Cardiac septum (tissue), 1 donor: Measurements from ENCODE around the gene LUC7L. TPM values are rescaled to one million over a fixed set of nuclear protein-coding genes. Genes with fewer than 3 reads are reported as not detected.
"Not testable (repeated sequence)": the region's sequence is repeated elsewhere in the genome, so short reads cannot be mapped to it uniquely, and the experiment has no call there.

Experiments used
- DNase-seq: peaks from one replicate; pipeline ENCODE4 v3.0.0-alpha.2; 2020; ENCODE audit warnings: low spot score
- intact Hi-C: fragments of 100-400 bp; cut with DNase I; formaldehyde crosslinking; loops from one replicate; pipeline ENCODE4 v1.14.0; 2022
- total RNA-seq: library from RNA; stranded (reverse); fragmentation: NEBNext Ultra II Directional; extraction: Animal tissue kit (Norgen Biotek cat#: 25700); gene quantifications from one replicate; pipeline ENCODE4 v1.2.1, GENCODE V29; 2021
- donor health status: DM: no; HTN: no; CAD: no.

LUC7L gene
- total RNA-seq, 1 donor from 2014 or later = 30.9 TPM

DNA sequence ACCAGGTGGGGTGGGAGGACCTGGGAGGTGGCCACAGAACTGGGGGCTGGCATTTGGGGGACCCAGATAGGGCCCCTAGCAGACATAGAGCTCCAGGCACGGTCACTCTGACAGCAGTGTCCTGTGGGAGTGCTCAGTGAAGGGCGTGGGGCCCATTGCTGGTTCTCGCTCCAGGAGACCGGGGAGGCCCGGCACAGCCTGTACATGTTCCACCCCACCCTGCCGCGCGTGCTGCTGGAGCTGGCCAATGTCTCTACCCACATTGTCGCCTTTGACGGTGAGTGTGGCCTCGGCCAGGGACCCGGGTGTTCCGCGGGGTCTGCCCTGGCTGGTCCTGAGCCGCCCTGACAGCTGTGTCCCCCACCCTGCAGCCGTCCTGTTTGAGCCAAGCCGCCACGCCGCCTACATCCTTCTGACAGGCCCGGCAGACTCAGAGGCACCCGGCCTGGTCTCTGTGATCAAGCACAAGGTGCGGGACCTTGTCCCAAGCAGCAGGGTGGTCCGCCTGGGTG lies 35.2 kb upstream of the LUC7L start:
- intact Hi-C loops = no loop called here
- DNase-seq = no peak

DNA sequence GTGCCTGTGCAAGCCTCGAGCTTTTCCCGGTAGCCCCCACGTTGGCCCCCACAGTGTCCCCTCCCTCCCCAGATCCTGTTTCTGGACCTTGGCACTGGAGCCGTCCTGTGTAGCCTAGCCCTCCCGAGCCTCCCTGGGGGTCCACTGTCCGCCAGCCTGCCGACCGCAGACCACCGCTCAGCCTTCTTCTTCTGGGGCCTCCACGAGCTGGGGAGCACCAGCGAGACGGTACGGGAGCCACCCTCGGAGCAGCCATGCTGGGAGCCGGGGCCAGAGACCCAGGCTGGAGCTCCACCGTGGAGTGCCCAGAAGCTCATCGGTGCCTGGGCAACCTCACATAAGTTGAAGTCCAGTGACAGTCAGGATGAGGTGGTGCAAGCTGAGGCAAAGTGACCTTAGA lies 34.7 kb upstream of the LUC7L start:
- DNase-seq = no peak
- intact Hi-C loops = no loop called here

DNA sequence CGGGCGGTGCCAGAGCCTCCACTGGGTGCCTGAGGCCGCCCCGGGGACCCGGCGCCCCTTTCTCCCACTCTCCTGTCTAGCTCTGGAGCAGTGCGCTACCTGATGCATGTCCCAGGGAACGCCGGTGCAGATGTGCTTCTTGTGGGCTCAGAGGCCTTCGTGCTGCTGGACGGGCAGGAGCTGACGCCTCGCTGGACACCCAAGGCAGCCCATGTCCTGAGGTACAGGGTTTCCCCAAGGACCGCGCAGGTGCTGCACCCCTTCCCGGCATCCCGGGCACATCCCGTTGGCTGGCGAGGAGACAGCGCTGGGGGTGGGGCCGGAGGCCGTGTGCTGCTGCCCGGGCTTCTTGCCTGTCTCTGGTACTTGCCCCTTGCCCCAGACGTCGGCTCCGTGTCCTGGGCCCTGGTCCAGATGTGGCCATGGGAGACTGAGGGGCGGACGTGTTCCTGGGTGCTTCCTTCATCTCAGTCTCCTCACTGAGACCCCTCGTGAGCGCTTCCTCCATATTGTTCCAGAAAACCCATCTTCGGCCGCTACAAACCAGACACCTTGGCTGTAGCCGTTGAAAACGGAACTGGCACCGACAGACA lies 34.0 kb upstream of the LUC7L start:
- no peak for DNase-seq
- intact Hi-C loops = no loop called here

DNA sequence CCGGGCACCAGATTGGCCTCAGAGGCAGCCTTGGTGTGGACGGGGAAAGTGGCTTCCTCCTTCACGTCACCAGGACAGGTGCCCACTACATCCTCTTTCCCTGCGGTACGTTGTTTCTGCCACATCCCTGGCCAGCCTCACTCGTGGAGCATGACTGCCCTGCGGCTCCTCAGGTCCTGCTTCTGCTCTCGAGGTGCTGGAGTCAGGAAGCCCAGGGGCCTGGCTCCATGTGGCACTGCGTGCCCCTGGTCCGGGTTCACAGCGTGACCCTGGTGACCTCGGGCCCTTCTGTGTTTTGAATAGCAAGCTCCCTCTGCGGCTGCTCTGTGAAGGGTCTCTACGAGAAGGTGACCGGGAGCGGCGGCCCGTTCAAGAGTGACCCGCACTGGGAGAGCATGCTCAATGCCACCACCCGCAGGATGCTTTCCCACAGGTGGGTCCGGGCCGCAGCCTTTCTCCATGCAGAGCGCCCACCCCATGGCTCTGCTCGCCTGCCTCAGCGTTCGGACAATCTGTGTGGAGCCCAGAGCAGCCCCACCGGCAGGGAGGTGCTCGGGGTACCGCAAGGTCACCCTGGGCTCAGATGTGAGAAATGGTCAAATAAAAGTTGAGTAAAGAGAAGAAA lies 33.0 kb upstream of the LUC7L start:
- intact Hi-C loops = no loop called here
- DNase-seq = no peak

DNA sequence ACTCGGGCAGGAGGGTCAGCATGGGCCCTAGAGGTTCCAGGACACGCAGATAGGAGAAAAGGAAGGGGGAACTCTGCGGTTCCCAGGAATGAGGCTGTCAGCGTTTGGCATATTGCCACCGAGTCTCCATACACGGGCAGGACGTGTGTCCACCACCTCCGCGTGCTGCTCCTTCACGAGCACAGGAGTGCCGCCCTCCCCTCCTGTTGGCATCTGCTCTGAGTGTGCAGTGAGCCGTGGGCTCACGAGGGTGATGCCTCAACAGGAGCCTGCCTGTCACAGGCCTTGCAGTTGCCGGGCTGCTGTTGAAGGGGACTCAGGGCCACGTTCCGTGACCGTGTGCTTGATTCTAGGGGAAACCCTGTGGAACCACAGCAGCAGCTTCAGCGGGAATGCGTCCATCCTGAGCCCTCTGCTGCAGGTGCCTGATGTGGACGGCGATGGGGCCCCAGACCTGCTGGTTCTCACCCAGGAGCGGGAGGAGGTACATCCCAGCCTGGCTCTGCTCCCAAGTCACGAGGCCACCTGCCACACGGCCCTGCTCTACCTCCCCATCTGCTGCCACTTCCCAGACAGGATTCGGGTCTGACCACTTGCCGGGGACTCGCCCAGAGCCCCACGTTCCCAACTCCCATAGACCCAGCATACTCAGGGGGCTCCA lies 31.9 kb upstream of the LUC7L start:
- intact Hi-C loops = no loop called here
- DNase-seq = no peak

DNA sequence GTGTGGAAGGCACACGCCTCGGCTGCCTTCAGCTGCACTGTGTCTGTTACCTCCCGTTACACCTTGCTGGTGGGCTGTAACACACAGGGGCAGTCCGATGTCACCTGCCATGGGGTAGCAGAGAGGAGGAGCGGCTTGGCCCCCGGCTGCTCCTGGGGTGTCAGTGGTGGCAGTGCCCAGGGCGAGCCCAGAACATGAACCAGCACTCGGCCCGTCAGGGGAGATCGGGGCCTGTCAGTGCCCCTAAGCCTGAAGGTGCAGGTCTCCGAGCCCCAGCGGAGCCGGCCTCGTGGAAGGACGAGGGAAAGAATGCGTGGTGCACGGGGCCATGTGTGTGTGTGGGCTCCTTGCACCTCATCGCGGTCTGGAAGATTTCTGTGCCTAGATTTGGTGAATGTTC lies 31.1 kb upstream of the LUC7L start:
- intact Hi-C loops = no loop called here
- no peak for DNase-seq

DNA sequence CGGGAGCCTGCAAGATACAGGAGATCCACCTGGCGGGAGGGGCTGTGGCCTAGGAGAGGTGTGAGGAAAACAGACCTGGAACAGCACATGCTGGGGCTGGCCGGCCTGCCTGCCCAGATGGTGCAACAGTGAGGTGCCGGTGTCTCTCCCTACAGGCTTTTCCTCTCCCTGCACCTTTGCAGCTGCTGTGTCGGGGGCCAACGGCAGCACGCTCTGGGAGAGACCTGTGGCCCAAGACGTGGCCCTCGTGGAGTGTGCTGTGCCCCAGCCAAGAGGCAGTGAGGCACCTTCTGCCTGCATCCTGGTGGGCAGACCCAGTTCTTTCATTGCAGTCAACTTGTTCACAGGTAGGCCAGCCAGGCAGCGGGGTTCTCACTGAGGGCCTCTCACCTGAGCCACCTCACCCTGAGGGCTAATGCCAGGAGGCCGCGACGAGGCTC lies 30.6 kb upstream of the LUC7L start:
- intact Hi-C loops = no loop called here
- DNase-seq = no peak

DNA sequence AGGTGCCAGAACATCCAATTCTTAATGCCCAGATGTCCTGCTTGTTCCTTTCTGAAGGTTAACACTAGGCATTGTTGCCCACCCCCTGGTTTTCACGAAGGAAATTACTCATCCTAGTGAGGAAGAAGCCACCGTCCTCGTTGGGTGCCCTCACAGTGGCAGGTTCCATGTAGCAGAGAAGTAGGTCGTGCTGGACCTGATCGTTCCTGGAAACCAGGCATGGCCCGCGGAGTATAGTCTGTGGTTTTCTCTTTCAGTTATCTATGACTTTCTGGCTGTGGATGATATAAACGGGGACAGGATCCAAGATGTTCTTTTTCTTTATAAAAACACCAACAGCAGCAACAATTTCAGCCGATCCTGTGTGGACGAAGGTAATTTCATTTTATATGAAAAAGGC lies 30.0 kb upstream of the LUC7L start:
- intact Hi-C loops = no loop called here
- no peak for DNase-seq

DNA sequence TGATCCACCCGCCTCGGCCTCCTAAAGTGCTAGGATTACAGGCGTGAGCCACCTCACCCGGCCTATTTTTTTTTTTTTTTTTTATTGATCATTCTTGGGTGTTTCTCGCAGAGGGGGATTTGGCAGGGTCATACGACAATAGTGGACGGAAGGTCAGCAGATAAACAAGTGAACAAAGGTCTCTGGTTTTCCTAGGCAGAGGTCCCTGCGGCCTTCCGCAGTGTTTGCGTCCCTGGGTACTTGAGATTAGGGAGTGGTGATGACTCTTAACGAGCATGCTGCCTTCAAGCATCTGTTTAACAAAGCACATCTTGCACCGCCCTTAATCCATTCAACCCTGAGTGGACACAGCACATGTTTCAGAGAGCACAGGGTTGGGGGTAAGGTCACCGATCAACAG lies 28.8 kb upstream of the LUC7L start:
- intact Hi-C loops = not testable (repeated sequence)

DNA sequence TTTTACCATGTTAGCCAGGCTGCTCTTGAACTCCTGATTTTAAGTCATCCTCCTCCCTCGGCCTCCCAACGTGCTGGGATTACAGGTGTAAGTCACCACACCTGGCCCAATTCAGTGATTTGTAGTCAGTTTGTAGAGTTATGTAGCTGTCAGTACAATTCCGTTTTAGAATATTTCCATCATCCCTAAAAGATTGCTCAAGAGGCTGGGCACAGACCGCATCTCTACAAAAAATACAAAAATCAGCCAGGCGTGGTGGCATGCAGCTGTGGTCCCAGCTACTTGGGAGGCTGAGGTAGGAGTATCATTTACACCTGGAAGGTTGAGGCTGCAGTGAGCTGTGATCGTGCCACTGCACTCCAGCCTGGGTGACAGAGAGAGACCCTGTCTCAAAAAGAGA lies 25.9 kb upstream of the LUC7L start:
- intact Hi-C loops = no loop called here
- DNase-seq = no peak

More for the DNA sequence above, 28.8 kb upstream of the LUC7L start:
- not testable (repeated sequence) for DNase-seq

DNA sequence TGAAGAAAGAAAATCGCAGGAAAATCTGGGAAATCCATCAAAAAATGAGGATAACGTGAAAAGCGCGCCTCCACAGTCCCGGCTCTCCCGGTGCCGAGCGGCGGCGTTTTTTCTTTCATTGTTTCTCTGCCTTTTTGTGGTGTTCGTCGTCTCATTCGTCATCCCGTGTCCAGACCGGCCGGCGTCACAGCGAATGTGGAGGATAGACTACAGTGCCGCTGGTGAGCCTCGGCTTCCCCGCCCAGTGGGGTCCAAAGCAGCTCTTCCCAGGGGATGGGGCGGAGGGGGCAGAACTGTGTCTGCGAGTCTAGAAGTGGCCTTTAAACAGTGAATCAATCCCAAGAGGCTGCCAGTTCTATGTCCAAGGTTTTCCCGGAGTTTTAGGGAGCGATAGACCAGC lies 25.2 kb upstream of the LUC7L start:
- intact Hi-C loops = no loop called here

DNA sequence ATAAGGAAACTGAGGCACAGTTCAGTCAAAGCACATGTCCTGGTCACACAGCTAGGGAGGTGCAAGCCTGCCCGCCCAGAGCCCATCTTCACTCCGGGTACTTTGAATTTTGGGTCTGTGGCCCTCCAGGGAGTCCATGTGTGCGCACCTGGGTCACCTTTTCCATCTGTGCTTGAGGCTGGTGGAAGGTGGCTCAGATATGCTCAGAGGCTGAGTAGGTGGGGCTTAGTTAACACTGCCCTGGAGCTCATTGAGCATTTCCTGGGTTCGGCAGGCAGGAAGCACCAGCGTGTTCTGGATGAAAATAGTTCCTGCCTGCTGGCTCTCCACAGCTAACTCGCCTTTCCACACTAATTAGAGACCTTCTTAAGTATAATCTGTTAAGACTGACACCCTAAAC lies 24.6 kb upstream of the LUC7L start:
- intact Hi-C loops = no loop called here
- DNase-seq = no peak

More for the DNA sequence above, 25.2 kb upstream of the LUC7L start:
- DNase-seq = no peak

DNA sequence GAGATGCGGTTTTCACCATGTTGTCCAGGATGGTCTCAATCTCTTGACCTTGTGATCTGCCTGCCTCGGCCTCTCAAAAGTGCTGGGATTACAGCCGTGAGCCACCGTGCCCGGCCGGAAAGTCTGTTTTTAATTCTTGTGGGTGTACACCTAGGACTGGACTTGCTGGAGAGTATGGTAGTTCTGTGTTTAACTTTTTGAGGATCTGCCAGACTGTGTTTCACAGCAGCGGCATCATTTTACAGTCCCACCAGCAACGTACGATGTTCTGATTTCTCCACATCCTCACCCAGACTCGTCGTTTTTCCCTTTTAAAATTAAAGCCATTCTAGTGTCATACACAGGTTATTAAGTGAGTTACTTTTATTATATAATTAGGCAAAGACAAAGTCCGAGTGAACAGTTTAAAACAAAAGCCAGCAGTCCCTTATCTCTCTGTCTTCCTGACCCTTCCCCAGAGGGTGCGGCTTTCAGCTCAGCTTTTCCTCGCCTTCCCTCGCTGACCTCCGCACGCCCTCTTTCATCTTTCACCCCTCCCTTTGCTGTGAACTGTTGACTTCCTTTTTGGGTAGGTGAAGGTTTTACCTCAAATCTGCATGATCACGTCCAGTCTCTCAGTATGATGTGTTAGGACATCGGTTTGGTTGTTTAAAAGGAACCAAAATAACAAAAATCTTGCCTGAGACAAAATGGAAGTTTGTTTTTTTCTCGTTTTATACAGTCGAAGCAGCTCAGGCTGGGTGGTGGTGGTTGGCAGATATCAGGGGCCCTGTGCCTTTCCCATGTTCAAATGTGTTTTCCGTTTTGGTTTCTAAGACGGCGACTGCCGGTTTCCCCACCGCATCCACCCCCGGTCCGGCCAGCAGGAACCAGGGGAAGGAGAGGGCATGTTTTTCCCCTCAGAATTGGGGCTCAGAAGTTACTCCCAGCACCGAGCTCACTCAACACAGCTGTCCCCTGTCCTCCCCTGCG lies 23.4 kb upstream of the LUC7L start:
- intact Hi-C loops = no loop called here
- DNase-seq = no peak

DNA sequence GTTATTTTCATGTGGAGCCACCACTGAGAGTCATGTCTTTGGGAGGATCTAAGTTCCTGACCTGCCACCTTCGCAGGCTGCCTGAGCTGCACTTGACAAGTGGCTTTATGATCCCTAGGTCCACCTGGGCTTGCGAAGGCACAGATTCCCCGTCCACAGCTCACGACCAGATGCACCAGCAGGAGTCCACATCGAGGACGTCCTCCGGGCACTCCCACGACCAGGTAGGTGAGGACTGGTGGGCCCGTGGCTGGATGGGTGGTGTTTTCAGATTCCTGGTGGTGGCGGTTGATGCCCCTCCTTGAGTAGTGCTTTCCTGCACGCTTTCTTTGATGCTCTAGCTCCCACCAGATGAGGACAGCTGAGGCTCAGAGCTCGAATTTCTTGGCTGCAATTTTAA lies 20.2 kb upstream of the LUC7L start:
- no peak for DNase-seq
- intact Hi-C loops = no loop called here

DNA sequence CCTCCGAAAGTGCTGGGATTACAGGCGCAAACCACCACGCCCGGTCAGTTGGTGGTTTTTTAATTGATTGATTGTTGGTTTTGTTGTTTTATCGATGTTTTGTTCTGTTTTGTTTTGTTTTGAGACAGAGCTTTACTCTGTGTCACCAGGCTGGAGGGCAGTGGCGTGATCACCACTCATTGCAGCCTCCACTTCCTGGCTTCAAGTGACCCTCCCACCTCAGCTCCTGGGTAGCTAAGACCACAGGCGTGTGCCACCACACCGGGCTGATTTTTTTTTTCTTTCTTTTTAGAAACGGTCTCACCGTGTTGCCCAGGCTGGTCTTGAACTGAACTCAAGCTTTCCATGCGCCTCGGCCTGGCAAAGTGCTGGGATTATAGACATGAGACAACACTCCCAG lies 17.8 kb upstream of the LUC7L start:
- intact Hi-C loops = no loop called here

DNA sequence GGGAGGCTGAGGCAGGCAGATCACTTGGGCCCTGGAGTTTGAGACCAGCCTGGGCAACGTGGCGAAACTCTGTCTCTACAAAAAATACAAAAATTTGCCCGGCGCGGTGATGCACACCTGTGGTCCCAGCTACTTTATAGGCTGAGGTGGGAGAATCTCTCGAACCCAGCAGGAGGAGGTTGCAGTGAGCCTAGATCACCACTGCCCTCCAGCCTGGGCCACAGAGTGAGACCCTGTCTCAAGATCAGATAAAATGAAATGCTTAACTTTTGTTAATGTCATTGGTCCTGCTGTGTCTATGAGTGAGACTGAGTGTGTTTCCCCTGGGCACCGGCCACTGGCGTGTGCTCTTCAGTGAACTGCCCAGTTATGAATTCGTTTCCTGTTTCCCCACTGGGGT lies 15.9 kb upstream of the LUC7L start:
- intact Hi-C loops = no loop called here
- no peak for DNase-seq

More for the DNA sequence above, 17.8 kb upstream of the LUC7L start:
- DNase-seq = no peak

DNA sequence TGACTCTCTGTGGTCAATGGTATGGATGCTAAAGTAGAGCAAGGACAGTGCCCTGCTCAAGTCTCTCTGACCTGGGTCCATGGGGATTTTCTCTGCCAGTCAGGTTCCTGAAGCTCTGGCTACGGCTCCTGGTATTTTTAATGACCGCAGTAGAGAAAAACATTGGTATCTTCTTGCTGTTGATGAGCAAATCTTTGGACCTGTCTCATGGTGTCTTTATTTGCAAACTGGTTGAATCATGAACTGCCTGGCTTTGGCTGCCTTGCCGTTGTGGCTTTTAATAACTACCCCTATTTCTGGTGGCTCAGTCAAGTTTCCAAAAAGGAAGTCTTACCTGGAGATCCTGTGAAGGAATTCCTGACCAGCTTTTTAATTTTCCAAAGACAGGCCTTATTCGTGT lies 14.1 kb upstream of the LUC7L start:
- intact Hi-C loops = no loop called here
- no peak for DNase-seq

DNA sequence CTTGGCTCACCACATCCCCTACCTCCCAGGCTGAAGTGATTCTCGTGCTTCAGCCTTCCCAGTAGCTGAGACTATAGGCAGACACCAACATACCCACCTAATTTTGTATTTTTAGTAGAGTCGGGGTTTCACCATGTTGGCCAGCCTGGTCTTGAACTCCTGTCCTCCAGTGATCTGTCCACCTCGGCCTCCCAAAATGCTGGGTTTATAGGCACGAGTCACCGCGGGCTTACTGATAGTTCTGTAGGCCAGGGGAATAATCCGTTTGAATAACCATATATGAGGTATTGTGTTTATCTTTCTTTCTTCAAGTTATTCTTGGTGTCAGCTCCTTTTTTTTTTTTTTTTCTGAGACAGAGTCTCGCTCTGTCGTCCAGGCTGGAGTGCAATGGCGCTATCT lies 13.0 kb upstream of the LUC7L start:
- intact Hi-C loops = no loop called here
- DNase-seq = no peak

DNA sequence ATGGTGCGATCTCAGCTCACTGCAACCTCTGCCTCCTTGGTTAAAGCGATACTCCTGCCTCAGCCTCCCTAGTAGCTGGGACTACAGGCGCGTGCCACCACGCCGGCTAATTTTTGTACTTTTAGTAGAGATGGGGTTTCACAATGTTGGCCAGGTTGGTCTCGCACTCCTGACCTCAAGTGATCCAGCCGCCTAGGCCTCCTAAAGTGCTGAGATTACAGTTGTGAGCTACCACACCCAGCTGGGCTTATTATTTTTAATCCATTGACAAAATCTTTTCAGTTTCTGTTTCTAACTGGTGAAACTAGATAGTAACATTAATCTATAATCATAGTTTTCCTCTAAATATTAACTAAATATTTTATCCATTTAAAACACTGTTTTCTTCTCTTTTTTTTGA lies 11.3 kb upstream of the LUC7L start:
- DNase-seq = no peak
- intact Hi-C loops = no loop called here

DNA sequence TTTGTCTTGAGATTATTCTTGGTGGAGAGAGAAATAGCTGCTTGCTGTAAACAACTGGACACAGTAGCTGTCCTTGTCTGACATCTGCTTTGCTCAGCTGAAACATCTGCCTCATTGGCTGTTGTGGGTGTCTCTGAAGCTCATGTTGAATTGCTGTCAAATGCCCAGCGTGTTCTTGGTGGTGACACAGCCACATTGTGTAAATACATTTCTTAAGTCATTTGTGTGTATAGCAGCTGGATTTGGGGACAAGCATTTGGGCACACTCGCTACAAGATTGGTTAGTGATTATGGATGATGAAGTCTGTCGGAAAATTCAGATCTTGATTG lies 10.7 kb upstream of the LUC7L start:
- intact Hi-C loops = no loop called here
- no peak for DNase-seq
